ENCODE data around the gene PPARG. TPM values are rescaled to one million over a fixed set of nuclear protein-coding genes. Genes with fewer than 3 reads are reported as not detected.

PPARG gene
- polyA plus RNA-seq, 1 donor (not counting 4 experiments of a cell fraction or from before 2014, with no cell fraction given): 3.1 TPM

DNA sequence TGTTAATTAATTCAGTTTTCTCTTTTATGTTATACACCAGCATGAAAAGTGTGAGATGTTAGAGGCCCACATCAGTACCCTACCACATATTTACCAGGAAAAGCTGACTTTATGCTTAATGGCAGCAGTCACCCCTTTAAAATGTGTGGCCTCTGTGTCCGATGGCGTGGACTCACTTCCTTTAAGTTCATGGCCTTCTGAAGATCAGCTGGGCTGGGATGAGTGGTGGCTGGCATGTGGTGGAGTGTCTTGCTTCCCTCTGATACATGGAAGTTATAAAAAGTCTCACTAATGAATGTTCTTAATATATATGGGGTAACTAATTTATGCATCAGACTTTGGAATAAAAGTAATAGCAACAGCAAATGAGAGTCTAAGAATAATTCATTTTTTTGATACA lies 32.1 kb downstream of the PPARG start:
- H3K4me2 ChIP-seq (ENCODE audit: control insufficient read depth, extremely low read depth, insufficient read depth, low read depth, low read length): no peak overlapping the region
- no peaks in the 10 kb centered on the region for H3K27me3 ChIP-seq (ENCODE audit: control insufficient read depth, extremely low read depth, insufficient read depth, low read length)
- no peak for TF ChIP-seq EZH2 (IDR thresholded peaks at IDR 0.05; ENCODE audit: low read length)
- TF ChIP-seq CTCF (optimal IDR thresholded peaks at IDR 0.05 in 1 of 3, IDR thresholded peaks at IDR 0.05 in 1 of 3, conservative IDR thresholded peaks at IDR 0.05 in 1 of 3; ENCODE audit: extremely low read depth in 1 of 3, insufficient read depth in 2 of 3, low read length in 3 of 3): no peak
- no peak overlapping the region for H3K9ac ChIP-seq (ENCODE audit: control insufficient read depth, extremely low read depth, insufficient read depth, low read length)
- FAIRE-seq (no peak), DNase-seq (ENCODE audit: low read depth, low spot score) (no peak)
- no peaks in the 10 kb centered on the region for H3K79me2 ChIP-seq (ENCODE audit: control insufficient read depth, insufficient read depth, low read length)
- H3K4me1 ChIP-seq (ENCODE audit: control insufficient read depth, extremely low read depth, insufficient read depth, low read length): no peaks in the 10 kb centered on the region
- H3K4me3 ChIP-seq (ENCODE audit: control insufficient read depth in 2 of 3, extremely low read depth in 1 of 3, insufficient read depth in 2 of 3, low read depth in 1 of 3, low read length in 3 of 3): no peak overlapping the region
- H4K20me1 ChIP-seq (ENCODE audit: control insufficient read depth, extremely low read depth, insufficient read depth, low read length): no peaks in the 10 kb centered on the region
- H3K9me3 ChIP-seq (ENCODE audit: control insufficient read depth, low read depth, low read length): no peaks in the 10 kb centered on the region
- no peak overlapping the region for H2AFZ ChIP-seq (ENCODE audit: control insufficient read depth, low read length)
- H3K9me1 ChIP-seq (ENCODE audit: control insufficient read depth, extremely low read depth, insufficient read depth, low read length): no peaks in the 10 kb centered on the region
- dilution Hi-C loops (cut with MboI; ENCODE audit: extremely low pct_ligation_motif_present, low sequenced_read_pairs): no loop called here
- H3K27ac ChIP-seq (ENCODE audit: control insufficient read depth, insufficient read depth, low read length): no peak overlapping the region
- H3K36me3 ChIP-seq (ENCODE audit: control insufficient read depth in 2 of 2, extremely low read depth in 1 of 2, insufficient read depth in 2 of 2, low read length in 2 of 2): no peaks in the 10 kb centered on the region

DNA sequence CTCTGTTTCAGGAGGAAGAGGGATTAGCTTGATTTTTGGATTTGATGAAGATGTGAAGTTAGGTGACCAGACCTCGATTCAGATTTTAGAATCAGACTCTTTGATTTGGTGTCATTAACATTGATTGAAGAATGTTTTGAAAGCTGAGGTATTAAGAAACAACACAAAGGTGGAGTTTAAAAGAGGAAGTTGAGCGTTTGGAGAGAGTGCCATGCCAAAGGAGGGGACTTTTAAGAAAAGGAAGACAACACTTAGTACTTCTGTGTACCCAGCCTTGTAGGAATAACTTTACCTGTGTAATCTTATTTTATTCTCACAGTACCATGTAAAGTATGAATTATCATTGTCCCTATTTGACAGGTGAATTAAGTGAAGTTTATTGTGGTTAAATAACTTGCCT lies 34.4 kb downstream of the PPARG start:
- no peak overlapping the region for H3K4me3 ChIP-seq (ENCODE audit: control insufficient read depth in 2 of 3, extremely low read depth in 1 of 3, insufficient read depth in 2 of 3, low read depth in 1 of 3, low read length in 3 of 3)
- H3K27me3 ChIP-seq (ENCODE audit: control insufficient read depth, extremely low read depth, insufficient read depth, low read length): no peaks in the 10 kb centered on the region
- FAIRE-seq (no peak), DNase-seq (ENCODE audit: low read depth, low spot score) (no peak)
- H3K4me2 ChIP-seq (ENCODE audit: control insufficient read depth, extremely low read depth, insufficient read depth, low read depth, low read length): no peak overlapping the region
- no peaks in the 10 kb centered on the region for H3K79me2 ChIP-seq (ENCODE audit: control insufficient read depth, insufficient read depth, low read length)
- no peak for TF ChIP-seq CTCF (optimal IDR thresholded peaks at IDR 0.05 in 1 of 3, IDR thresholded peaks at IDR 0.05 in 1 of 3, conservative IDR thresholded peaks at IDR 0.05 in 1 of 3; ENCODE audit: extremely low read depth in 1 of 3, insufficient read depth in 2 of 3, low read length in 3 of 3)
- TF ChIP-seq EZH2 (IDR thresholded peaks at IDR 0.05; ENCODE audit: low read length): no peak
- H2AFZ ChIP-seq (ENCODE audit: control insufficient read depth, low read length): no peak overlapping the region
- dilution Hi-C loops (cut with MboI; ENCODE audit: extremely low pct_ligation_motif_present, low sequenced_read_pairs): no loop called here
- H3K4me1 ChIP-seq (ENCODE audit: control insufficient read depth, extremely low read depth, insufficient read depth, low read length): peaks cover 2% of the 10 kb centered on the region
- no peak overlapping the region for H3K9ac ChIP-seq (ENCODE audit: control insufficient read depth, extremely low read depth, insufficient read depth, low read length)
- H3K36me3 ChIP-seq (ENCODE audit: control insufficient read depth in 2 of 2, extremely low read depth in 1 of 2, insufficient read depth in 2 of 2, low read length in 2 of 2): no peaks in the 10 kb centered on the region
- H3K9me3 ChIP-seq (ENCODE audit: control insufficient read depth, low read depth, low read length): no peaks in the 10 kb centered on the region
- no peaks in the 10 kb centered on the region for H3K9me1 ChIP-seq (ENCODE audit: control insufficient read depth, extremely low read depth, insufficient read depth, low read length)
- H4K20me1 ChIP-seq (ENCODE audit: control insufficient read depth, extremely low read depth, insufficient read depth, low read length): no peaks in the 10 kb centered on the region
- no peak overlapping the region for H3K27ac ChIP-seq (ENCODE audit: control insufficient read depth, insufficient read depth, low read length)
